IPS DF 4.7 (cell line): Measurements from ENCODE around the gene NRBP1.

Experiments used
- DNase-seq: peaks from one replicate; pipeline ENCODE4 v3.0.0-alpha.2; 2013; ENCODE audit warnings: low spot score; ENCODE audit errors: extremely low read depth

NRBP1 gene

DNA sequence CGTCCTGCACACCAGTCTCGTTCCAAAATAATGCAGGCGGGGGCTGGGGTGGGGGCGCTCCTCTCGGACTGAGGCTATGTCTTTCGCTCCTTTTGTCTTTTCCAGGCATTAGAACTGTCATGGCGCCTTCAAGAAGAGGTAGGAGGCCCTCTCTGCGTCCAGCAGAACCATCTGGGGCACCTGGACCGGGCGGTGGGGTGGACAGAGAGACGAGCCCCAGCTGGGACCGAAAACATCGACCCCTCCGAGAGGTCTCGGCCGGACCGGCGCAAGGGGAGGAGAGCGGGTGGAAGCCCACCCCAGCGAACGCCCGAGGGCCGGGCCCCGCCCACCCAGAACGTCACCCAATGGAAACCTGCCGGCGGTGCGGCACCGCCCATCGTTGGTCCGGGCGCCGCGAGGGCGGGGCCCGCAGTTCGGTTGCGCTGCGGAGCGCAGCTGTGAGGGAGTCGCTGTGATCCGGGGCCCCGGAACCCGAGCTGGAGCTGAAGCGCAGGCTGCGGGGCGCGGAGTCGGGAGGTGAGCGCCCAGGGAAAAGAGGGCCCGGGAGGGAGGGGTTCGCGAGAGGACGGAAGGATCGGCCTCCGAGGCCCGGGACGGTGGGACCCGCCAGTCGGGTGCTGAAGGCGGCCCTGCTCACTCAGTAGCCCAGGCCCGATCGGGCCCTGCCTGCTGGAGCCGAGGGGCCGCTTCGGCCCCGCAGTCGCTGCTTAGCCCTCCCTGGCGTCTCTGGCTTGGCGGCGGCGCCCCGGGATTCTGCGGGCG lies at the start of gene NRBP1:
Gene NRBP1, plus strand, starts transcription at position 419 of the 765 bp plus-strand sequence. CDS start 4,643 bp downstream, outside the sequence.
- DNase-seq: no peak

DNA sequence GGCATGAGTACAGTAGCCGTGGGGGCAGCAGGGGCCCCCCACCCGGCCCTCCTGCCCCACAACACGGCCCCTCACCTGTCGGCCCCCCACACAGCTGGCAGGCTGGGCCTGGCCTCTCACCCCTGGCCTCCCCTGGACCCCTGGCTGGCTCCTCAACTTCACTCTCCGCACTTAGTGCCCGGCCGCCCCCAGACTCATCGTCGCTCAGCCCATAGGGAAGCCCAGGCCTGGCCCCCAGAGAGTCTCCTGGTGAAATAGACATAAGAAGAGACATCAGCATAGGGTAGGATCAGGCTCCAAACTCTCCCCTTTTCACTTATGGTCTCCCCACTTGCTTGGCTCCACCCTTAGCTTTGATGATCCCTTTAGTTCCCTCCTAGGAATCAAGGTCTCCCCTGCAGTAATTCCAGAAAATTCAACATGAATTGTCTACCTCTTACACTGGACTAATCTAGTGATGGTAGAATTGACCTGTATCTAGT lies 49.6 kb upstream of the NRBP1 start:
- DNase-seq: no peak

DNA sequence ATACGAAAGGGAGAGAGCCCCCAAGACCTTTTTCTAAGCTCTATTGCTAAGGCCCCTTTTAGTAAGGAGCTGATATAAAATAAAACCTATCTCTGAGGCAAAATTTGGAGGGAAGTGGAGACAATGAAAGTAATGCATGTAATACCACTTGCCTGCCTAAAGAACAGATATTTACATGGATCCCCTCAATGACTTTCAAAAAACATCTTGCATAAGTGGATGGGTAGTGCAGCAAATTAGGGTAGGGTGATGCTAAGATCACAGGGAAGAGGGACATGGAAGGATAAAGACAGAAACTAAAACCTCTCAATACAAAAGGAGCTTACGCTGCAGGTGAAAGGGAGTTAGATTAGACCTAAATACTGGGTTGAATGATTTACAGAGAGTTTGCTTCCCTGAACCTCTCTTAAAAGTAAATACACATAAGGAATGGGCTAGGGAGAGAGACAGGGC lies 49.0 kb upstream of the NRBP1 start:
- DNase-seq: no peak

DNA sequence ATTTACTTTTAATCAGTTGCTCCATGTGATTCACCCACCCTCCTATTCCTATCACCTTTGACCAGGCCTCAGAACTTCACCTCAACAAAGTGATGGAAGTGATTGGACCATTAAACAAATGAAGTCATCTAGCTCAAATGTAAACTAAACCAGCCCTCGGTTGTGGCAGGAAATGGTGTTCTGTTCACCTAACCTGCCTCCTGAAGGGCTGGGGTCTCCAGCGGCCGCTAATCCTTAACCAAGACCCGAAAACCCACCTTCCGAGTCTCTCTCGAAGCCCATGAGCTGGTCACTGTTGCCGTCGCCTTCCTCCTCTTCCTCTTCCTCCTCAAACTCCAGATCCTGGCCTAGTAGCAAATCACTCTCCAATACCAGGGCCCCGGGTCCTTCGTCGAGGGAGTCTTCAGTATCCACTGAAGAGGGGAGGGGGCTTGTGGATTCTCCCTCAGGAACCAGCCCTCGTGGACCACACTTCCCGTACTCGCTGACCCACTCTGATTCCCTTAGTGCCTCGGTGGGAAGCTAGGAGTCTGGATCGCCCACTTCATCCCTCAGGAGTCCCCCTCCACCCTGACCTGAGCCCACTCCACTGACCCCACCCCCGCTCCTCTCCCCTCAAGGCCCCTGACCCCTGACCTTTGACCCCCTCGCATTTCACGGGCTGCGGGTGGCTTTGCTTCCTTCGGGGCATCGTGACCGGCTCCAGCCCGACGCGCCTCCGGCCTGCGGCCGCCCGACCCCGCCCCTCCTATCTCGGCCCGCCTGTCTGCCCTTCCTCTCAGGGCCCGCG lies 48.4 kb upstream of the NRBP1 start:
- no peak for DNase-seq

DNA sequence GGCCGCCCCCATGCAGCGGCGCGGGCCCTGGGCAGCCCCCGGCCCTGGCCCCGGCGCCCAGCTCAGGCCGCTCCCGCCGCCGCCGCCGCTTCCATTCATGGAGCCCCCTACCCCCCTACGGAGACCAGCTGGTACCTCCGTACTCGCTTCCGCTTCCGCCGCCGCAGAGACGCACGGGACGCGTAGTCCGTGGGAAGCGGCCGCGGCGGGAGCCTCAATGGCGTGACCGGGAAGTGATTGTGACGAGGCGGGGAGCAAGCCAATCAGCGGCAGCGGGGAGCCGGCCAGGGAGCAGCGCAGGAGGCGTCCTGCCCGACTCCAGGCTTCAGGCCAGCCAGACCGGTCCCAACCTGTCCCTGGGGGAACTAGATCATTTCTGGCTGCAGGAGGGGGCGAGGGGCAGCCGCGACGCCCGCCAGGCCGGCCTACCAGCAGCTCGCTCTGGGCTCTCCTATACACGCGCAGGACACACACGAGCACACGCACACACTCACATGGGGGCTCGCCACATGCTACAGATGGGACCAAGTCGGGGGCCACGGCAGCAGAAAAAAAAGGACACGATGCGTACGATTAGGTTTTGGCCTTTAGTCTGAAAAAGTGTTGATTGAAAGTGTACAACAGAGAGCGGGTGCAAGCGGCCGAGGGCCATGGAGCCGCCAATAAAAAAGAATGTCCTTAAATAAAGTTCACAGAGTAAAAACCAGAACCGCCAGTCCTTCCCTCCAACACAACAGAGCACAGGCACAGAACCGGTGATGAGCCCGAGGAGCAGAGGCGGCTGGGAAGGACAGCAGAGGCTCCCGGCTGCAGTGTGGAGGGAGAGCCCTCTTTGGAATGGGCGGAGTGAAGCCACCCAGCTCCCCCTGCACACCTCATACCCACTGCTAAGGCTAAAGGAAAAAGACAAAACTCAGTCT lies 47.5 kb upstream of the NRBP1 start, which contains the start of gene ZNF513:
Gene ZNF513, minus strand, starts transcription at position 109 of the 920 bp plus-strand sequence. CDS start 208 bp downstream, outside the sequence.
- no peak for DNase-seq

DNA sequence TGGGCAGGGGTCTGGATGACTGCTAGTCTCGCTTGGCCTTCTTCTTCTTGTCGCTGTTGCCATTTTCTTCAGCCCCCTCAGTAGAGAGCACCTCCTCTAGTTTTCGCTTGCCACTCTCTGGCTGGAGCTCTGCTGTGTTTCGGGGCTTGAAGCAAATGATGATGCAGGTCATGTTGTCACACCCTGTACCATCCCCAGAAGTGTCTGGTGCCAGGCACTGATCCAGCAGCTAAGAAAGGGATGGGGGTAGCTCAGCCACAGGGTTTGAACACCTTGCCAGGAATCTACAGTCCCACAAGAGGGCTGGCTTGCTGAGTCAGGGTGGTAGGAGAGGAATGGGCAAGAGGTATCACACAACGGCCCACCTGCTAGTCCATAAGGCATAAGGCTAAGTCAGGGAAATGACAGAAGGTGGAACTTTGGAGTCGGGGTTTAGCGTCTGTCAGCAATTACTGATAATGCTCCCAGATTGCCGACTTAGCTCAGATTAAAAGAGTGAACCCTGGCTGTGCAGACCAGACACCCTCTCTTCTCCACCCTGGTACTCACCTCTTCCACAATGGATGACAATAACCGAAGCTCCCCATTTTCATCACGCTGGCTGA lies 46.8 kb upstream of the NRBP1 start:
- DNase-seq: no peak

DNA sequence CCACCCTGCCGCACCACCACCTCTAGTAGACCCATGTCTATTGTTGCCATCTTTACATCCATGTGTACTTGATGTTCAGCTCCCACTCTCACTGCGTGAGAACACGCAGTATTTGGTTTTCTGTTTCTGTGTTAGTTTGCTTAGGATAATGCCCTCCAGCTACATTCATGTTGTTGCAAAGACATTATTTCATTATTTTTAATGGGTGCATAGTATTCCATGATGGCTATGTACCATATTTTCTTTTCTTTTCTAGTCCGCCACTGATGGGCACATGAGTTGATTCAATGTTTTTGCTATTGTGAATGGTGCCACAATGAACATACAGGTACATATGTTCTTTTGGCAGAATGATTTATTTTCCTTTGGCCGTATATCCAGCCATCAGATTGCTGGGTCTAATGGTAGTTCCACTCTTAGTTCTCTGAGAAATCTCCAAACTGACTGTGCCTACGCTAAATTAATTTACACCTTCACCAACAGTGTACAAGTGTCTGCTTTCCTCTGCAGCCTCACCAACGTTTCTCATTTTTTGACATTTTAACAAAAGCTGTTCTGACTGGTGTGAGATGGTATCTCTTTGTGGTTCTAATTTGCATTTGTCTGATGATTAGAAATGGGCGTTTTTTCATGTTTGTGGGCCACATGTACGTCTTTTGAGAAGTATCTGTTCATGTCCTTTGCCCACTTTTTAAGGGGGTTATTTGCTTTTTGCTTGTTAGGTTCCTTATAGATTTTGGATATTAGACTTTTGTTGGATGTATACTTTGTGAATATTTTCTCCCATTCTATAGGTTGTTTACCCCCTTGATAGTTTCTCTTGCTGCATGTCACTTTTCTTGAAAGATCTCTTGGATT lies 37.4 kb upstream of the NRBP1 start:
- no peak for DNase-seq

DNA sequence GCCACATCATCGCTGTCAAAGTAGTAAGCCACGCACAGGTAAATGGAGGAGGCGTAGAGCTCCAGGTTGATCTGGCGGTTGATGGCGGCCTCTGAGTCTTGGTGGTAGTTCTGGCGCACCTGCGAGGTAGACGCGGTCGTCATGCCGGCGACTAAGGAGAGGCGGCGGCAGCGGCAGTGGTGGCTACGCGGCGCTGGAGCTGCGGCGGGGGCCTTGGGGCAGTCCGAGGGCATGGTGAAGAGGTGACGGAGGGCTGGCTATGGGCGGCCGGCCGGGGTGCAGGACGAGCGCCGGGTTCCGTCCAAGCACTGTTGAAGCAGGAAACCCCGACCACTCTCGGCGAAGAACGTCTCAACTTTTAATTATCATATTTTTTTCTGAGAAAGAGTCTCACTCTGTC lies 35.2 kb upstream of the NRBP1 start:
- no peak for DNase-seq

DNA sequence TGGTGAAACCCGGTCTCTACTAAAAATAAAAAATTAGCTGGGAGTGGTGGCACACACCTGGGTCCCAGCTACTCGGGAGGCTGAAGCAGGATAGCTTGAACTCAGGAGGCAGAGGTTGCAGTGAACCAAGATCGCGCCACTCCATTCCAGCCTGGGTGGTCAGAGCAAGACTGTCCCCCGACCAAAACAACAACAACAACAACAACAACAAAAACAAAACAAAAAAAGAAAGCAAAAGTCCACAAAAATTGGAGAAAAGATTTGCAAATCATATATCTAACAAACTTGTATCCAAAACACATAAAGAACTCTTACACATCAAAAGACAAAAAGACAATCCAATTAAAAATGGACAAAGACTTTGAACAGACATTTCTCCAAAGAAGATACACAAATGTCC lies 29.5 kb upstream of the NRBP1 start:
- DNase-seq: no peak

DNA sequence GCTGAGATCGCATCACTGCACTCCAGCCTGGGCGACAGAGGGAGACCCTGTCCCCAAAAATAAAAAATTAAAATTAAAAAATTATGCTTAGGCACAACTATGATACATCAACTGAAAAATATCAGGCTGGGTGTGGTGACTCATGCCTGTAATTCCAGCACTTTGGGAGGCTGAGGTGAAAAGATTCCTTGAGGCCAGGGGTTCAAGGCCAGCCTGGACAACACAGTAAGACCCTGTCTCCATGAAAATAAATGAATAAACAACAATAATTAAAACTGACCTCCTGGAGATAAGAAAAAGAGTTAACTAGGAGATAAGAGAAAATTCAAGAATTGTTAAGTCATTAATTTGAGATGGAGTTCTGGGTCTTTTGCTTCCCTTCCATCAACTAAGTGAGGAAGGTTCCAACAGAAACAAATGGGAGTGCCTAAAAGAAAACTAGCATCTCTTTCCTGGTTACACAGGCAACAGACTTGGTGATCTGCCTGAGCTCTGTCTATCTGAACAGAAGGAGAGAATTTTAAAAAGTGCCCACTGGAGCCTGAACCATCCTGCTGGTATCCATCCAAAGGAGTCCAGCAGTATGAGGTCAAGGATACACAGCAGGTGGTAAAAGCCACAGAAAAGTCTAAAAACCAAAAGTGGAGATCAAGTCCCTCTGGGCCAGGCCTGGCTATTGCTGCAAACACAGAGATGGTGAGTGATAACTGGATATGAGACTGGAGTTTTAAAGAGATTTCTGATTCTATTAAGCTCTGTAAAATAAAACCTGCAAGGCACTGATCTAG lies 27.9 kb upstream of the NRBP1 start:
- DNase-seq: no peak

DNA sequence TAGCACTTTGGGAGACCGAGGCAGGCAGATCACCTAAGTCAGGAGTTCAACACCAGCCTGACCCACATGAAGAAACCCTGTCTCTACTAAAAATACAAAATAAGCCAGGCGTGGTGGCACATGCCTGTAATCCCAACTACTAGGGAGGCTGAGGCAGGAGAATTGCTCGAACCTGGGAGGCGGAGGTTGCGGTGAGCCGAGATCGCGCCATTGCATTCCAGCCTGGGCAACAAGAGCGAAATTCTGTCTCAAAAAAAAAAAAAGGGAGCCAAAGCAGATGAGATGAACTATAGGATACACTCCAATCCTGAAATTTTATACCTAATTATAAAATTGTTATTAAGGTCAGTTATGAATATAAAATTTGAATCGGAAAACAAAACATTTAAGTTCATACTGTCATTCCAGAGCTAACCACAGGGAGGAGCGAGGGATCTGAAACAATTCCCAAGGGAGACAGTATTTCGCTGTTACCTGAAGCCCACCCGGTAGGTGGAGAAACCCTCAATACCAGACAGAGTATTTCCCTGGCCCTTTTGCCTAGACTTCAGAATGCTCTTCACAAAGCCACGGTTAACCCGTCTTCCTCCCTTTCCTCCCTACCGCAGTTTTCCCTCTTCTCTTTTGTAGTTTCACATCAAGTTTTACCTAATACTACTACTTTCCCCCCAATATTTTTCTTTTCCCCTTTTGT lies 20.5 kb upstream of the NRBP1 start:
- DNase-seq: no peak

DNA sequence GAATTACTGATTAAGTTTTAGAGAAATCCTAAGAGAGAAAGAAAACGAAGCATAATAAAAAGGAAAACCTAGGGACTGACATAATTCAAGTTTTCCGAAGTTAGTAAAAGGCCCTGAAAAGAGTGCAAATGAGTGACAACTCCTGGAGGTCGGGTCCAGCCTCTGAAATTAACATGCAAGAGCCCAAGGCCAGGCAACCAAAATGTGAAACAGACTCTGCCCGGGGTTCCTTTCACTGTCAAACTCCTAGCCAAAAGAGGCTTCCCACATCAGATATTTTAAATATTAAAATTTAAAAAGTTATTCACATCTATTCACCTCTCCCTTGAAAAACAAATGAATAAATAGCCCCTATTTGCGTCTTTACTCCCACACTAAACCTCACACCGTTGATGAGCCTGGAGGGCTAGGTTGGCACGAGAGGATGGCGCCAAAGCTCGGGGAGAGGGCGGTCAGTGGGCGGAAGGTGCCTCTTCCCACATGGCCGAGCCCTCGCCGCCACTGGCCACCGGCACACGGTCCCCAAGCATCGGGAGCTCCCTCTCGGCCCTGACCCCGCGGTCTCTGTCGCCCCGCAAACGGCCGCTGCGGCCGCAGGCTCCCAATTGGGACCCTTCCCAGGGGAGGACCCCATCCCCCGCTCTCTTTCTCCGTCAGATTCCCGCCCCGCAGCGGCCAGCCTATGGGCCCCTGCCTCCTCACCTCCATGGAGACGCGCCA lies 19.7 kb upstream of the NRBP1 start:
- DNase-seq: no peak

DNA sequence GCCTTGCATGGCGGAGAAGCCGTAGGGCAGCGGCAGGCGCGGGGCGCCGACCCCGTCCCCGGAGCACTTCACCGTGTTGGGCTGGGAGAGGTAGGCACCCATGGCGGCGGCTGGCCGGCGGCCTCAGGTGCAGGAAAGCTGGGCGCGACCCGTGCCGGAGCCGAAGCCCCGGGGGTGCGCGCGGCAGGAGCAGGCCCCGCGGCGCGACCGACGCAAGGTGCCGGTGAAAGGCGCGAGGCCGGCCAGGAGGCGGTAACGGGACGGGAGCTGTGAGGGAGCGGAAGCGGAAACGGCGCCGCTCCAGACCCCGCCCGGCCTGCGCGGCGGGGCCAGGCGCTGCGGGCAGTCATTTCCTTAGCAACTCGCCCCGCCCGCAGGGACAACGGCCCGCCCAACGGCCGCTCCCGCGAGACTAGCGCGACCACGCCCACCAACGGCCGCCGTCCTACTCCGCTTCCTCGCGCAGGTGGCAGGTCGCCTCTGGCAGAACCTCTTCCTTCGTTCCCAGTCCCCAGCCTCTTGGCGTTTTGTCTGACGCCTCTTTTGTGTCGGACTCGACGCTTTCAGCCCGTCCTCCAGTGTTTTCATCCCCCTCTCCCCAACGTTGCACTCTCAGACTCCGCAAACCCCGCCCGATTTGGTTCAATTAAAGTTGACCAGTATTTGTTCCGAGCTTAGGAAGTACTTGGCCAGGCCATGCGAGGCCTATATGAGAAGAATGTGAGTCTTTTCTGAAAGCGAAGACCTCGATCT lies 18.9 kb upstream of the NRBP1 start, which contains the start of gene PPM1G:
Gene PPM1G, minus strand, starts transcription at position 271 of the 753 bp plus-strand sequence. Its CDS starts 169 bp downstream, at position 102.
- DNase-seq: no peak

DNA sequence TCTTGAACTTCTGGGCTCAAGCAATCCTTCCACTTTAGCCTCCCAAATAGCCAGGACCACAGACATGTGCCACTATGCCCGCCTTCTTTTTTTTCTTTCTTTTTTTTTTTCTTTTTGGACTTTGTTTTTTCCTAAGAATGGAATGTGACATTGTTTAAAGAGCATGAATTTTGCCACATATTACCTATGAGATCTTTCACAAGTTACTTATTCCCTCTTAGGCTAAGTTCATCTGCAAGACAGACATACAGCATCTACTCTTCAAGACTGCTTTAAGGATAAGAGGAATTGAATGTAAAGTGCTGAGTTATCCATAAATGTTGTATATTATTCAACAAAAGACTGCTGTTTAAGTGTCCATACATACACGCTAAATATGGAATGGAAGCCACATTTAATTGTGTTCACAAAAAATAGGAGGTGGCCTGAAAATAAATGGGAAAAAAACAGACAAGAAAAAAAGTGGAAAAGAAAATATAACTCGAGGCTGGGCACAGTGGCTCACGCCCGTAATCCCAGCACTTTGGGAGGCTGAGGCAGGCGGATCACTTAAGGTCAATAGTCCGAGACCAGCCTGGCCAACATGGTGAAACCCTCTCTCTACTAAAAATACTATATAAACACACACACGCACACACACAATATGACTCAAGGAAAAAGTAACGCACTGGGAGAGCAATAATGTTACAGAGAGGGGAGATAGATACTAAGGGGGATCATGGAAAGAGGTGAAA lies 15.8 kb upstream of the NRBP1 start:
- DNase-seq: no peak

DNA sequence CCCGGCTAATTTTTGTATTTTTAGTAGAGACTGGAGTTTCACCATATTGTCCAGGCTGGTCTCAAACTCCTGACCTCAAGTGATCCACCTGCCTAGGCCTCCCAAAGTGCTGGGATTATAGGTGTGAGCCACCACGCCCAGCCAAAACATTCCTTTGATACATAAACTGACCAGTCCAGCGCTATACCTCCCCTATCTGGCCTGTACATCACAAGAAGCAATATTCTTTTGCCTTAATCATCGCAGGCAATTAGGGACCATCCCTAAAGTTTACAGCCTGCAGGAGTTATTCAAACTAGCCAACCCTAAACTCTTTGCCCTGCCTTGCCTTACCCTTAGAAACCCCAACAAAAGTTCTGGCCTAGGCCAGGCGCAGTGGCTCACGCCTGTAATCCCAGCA lies 12.3 kb upstream of the NRBP1 start:
- DNase-seq: no peak

DNA sequence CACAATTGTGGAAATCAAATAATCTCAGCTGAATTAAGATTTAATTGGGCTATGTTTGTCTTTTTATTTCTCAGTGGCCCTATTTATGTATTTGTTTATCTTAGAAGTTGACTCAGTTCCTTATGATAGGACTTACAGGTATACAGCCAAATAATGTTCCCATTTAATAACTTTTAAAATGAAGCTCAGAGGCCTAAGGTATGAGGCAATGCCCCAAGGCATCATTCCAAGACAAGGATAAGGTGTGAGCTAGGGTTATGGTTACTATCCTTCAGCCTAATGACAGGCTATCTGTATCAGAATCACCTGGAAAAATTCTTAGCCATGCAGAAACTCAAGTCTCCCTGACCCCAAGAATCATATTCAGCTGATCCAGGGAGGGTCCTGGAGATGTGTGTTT lies 7.4 kb upstream of the NRBP1 start:
- no peak for DNase-seq
